ENCODE measurements around the gene SDR39U1.
"Not testable (repeated sequence)": the region's sequence is repeated elsewhere in the genome, so short reads cannot be mapped to it uniquely, and the experiment has no call there.

The SDR39U1 gene

DNA sequence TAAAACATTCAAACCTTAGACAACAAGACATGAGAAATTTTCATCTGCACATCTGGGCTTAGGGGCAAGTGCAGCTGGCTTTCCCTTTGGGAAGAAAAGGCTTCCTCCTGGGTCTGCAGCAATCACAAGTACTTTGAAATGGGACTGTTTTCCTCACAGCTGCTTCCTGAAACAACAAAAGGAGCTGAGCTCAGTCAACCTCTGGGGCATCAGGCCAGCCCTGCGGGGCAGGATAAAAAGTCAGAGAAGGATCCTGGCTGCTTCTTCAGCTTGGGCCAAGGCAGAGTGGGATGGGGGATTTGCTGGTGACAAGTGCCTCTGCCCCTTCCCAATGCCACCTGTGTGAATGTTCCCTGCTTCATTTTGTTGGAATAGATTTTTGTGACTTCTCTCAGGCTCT lies 16.2 kb upstream of the SDR39U1 start:
- H3K27me3 ChIP-seq (ENCODE audit: control insufficient read depth, low read length) = no peaks in the 10 kb centered on the region
- H3K36me3 ChIP-seq (ENCODE audit: control insufficient read depth, low read length) = no peaks in the 10 kb centered on the region
- H3K27ac ChIP-seq (ENCODE audit: low read depth, low read length) = no peak overlapping the region
- no peaks in the 10 kb centered on the region for H3K9me3 ChIP-seq (ENCODE audit: control insufficient read depth, insufficient read depth, low read length)
- H3K9me2 ChIP-seq (replicated peaks; ENCODE audit: control insufficient read depth, low read length) = no peaks in the 10 kb centered on the region
- no peaks in the 10 kb centered on the region for H3K79me2 ChIP-seq (ENCODE audit: control insufficient read depth, low read length)
- no peaks in the 10 kb centered on the region for H4K20me1 ChIP-seq (ENCODE audit: control insufficient read depth, insufficient read depth, low read depth, low read length)
- H3K4me1 ChIP-seq (ENCODE audit: control insufficient read depth, low read length) = no peaks in the 10 kb centered on the region
- no peaks in the 10 kb centered on the region for H3F3A ChIP-seq (ENCODE audit: control insufficient read depth, insufficient read depth)
- no peak for TF ChIP-seq EZH2phosphoT487 (IDR thresholded peaks at IDR 0.05; ENCODE audit: borderline replicate concordance, low read length)
- TF ChIP-seq, protein P1, sequence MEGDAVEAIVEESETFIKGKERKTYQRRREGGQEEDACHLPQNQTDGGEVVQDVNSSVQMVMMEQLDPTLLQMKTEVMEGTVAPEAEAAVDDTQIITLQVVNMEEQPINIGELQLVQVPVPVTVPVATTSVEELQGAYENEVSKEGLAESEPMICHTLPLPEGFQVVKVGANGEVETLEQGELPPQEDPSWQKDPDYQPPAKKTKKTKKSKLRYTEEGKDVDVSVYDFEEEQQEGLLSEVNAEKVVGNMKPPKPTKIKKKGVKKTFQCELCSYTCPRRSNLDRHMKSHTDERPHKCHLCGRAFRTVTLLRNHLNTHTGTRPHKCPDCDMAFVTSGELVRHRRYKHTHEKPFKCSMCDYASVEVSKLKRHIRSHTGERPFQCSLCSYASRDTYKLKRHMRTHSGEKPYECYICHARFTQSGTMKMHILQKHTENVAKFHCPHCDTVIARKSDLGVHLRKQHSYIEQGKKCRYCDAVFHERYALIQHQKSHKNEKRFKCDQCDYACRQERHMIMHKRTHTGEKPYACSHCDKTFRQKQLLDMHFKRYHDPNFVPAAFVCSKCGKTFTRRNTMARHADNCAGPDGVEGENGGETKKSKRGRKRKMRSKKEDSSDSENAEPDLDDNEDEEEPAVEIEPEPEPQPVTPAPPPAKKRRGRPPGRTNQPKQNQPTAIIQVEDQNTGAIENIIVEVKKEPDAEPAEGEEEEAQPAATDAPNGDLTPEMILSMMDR (IDR thresholded peaks at IDR 0.05; ENCODE audit: low read depth, low read length, poor library complexity, severe bottlenecking) = no peak
- H3K4me3 ChIP-seq (ENCODE audit: low read length) = no peak overlapping the region
- H3K4me2 ChIP-seq (ENCODE audit: low read length) = no peak overlapping the region

- H3K27ac ChIP-seq (ENCODE audit: low read depth, low read length) = no peak overlapping the region
- H3F3A ChIP-seq (ENCODE audit: control insufficient read depth, insufficient read depth) = no peaks in the 10 kb centered on the region
- TF ChIP-seq, protein P1 (IDR thresholded peaks at IDR 0.05; ENCODE audit: low read depth, low read length, poor library complexity, severe bottlenecking) = no peak
- TF ChIP-seq EZH2phosphoT487 (IDR thresholded peaks at IDR 0.05; ENCODE audit: borderline replicate concordance, low read length) = no peak
- no peak overlapping the region for H3K4me2 ChIP-seq (ENCODE audit: low read length)
- no peaks in the 10 kb centered on the region for H3K4me1 ChIP-seq (ENCODE audit: control insufficient read depth, low read length)
- no peaks in the 10 kb centered on the region for H3K36me3 ChIP-seq (ENCODE audit: control insufficient read depth, low read length)
- no peak overlapping the region for H3K4me3 ChIP-seq (ENCODE audit: low read length)
- H4K20me1 ChIP-seq (ENCODE audit: control insufficient read depth, insufficient read depth, low read depth, low read length) = no peaks in the 10 kb centered on the region
- H3K27me3 ChIP-seq (ENCODE audit: control insufficient read depth, low read length) = no peaks in the 10 kb centered on the region
- no peaks in the 10 kb centered on the region for H3K9me2 ChIP-seq (replicated peaks; ENCODE audit: control insufficient read depth, low read length)
- no peaks in the 10 kb centered on the region for H3K9me3 ChIP-seq (ENCODE audit: control insufficient read depth, insufficient read depth, low read length)
- no peaks in the 10 kb centered on the region for H3K79me2 ChIP-seq (ENCODE audit: control insufficient read depth, low read length)
Observed at GRCh38 chr14:24456980-24457379, 14.4 kb upstream of the SDR39U1 start.

DNA sequence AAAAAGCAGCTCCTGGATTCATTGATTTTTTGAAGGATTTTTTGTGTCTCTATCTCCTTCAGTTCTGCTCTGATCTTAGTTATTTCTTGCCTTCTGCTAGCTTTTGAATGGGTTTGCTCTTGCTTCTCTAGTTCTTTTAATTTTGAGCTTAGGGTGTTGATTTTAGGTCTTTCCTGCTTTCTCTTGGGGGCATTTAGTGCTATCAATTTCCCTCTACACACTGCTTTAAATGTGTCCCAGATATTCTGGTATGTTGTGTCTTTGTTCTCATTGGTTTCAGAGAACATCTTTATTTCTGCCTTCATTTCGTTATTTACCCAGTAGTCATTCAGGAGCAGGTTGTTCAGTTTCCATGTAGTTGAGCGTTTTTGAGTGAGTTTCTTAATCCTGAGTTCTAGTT lies 8.3 kb upstream of the SDR39U1 start:
- H3F3A ChIP-seq (ENCODE audit: control insufficient read depth, insufficient read depth); H3K9me3 ChIP-seq (ENCODE audit: control insufficient read depth, insufficient read depth, low read length); H3K4me2 ChIP-seq (ENCODE audit: low read length); H3K4me1 ChIP-seq (ENCODE audit: control insufficient read depth, low read length); H3K27me3 ChIP-seq (ENCODE audit: control insufficient read depth, low read length); H4K20me1 ChIP-seq (ENCODE audit: control insufficient read depth, insufficient read depth, low read depth, low read length); H3K79me2 ChIP-seq (ENCODE audit: control insufficient read depth, low read length); H3K4me3 ChIP-seq (ENCODE audit: low read length); H3K27ac ChIP-seq (ENCODE audit: low read depth, low read length); H3K36me3 ChIP-seq (ENCODE audit: control insufficient read depth, low read length); H3K9me2 ChIP-seq (replicated peaks; ENCODE audit: control insufficient read depth, low read length): not testable (repeated sequence)

DNA sequence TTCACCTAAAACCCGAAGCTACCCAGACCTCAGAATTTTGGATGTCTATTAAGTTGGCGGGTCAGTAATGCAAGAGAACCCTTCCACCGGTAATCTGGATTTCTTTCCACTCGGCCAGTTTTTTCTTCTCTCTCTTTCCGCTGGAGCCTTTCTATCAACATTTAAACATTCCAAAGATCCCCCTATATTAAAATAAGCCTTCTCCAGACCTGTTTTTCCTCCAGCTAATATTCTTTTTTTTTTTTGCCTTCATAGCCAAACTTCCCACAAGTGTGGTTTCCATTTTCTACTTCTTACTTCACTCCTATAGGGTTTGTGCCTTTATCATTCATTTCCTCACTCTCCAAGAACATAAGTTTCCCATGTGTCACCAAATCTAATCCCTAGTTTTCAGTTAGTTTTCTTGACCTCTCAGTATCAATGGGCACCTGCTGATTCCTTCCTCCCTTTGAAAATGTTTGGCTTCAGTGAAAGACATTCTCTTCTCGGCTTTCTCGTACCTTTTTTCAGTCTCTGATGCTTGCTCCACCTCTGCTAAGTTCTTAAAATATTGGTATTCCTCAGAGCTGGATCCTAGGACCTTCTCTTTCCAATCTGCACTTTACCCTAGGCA lies 583 bp upstream of the SDR39U1 start:
- H3F3A ChIP-seq (ENCODE audit: control insufficient read depth, insufficient read depth) = no peaks in the 10 kb centered on the region
- H3K9me2 ChIP-seq (replicated peaks; ENCODE audit: control insufficient read depth, low read length) = no peaks in the 10 kb centered on the region
- TF ChIP-seq EZH2phosphoT487 (IDR thresholded peaks at IDR 0.05; ENCODE audit: borderline replicate concordance, low read length) = no peak
- TF ChIP-seq, protein P1 (IDR thresholded peaks at IDR 0.05; ENCODE audit: low read depth, low read length, poor library complexity, severe bottlenecking) = no peak
- H3K4me3 ChIP-seq (ENCODE audit: low read length) = peak overlapping the region; percentile 99
- H4K20me1 ChIP-seq (ENCODE audit: control insufficient read depth, insufficient read depth, low read depth, low read length) = no peaks in the 10 kb centered on the region
- H3K4me1 ChIP-seq (ENCODE audit: control insufficient read depth, low read length) = peaks cover 23% of the 10 kb centered on the region
- H3K4me2 ChIP-seq (ENCODE audit: low read length) = peak overlapping the region; percentile 87
- peaks cover 34% of the 10 kb centered on the region for H3K79me2 ChIP-seq (ENCODE audit: control insufficient read depth, low read length)
- peaks cover 36% of the 10 kb centered on the region for H3K36me3 ChIP-seq (ENCODE audit: control insufficient read depth, low read length)
- H3K27me3 ChIP-seq (ENCODE audit: control insufficient read depth, low read length) = no peaks in the 10 kb centered on the region
- H3K9me3 ChIP-seq (ENCODE audit: control insufficient read depth, insufficient read depth, low read length) = no peaks in the 10 kb centered on the region
- peak overlapping the region; percentile 36 for H3K27ac ChIP-seq (ENCODE audit: low read depth, low read length)
